IPS DF 6.9 (cell line): ENCODE measurements around the gene TNN.

ENCODE experiments used
- DNase-seq: peaks from one replicate; pipeline ENCODE4 v3.0.0-alpha.2; 2013; ENCODE audit warnings: low read depth, low spot score
- H3K27ac ChIP-seq: one replicate; pipeline ENCODE4 v1.5.1; 2013; ENCODE audit warnings: low read length, control low read depth
- H3K27me3 ChIP-seq: 2 replicates; pipeline ENCODE4 v1.6.1; 2013; ENCODE audit warnings: mild to moderate bottlenecking, low read length; ENCODE audit not compliant: control insufficient read depth, insufficient read depth
- H3K36me3 ChIP-seq: 2 replicates; pipeline ENCODE4 v1.6.1; 2013; ENCODE audit warnings: low read length; ENCODE audit not compliant: control insufficient read depth, insufficient read depth
- H3K4me1 ChIP-seq: 2 replicates; pipeline ENCODE4 v1.6.1; 2013; ENCODE audit warnings: low read length; ENCODE audit not compliant: control insufficient read depth, insufficient read depth
- H3K4me3 ChIP-seq: 2 replicates; pipeline ENCODE4 v1.5.1; 2013; ENCODE audit warnings: mild to moderate bottlenecking, low read length
- H3K9me3 ChIP-seq: 2 replicates; pipeline ENCODE4 v1.6.1; 2013; ENCODE audit warnings: low read length, inconsistent platforms; ENCODE audit not compliant: control insufficient read depth, insufficient read depth
- WGBS: extraction: QIAGEN DNeasy Blood & Tissue Kit; methylation state at CpG from one replicate; pipeline ENCODE4 v1.1.7; 2013; ENCODE audit warnings: mixed read lengths, missing lambda C conversion rate; ENCODE audit not compliant: insufficient read length, insufficient coverage; 5-methylcytosine and 5-hydroxymethylcytosine counted together

The TNN gene

DNA sequence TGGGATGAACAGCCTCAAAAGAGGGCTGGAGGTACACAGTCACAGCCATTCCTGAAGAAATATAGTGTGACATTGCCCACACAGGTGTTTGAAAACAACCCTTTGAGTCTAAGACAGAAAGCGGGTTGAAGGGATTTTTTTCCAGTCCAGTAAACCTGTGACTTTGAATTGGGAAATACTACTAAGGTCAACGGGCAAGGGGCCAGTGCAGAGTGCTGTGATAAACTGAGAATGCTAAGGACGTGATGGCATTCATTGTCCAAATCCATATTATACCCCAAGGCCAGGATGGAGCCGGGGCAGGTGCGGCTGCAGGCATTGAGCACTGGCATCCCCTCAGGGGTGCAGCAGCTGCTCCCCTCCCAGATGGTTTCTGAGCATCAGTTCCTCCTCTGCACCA lies 88.3 kb downstream of the TNN start:
- Histone ChIP-seq H3K27ac (no peak overlapping the region), H3K4me1 (peaks cover 2% of the 10 kb centered on the region; the same call in 1 of the 2 replicates), H3K9me3 (no peaks in the 10 kb centered on the region), H3K36me3 (no peaks in the 10 kb centered on the region), H3K27me3 (no peaks in the 10 kb centered on the region; the same call in 1 of the 2 replicates), H3K4me3 (no peak overlapping the region)
- no peak for DNase-seq
- no CpG with 5 or more reads among the region's 5 CpGs for WGBS

- no peak for DNase-seq
- Histone ChIP-seq H3K27ac (no peak overlapping the region), H3K36me3 (no peaks in the 10 kb centered on the region), H3K9me3 (no peaks in the 10 kb centered on the region), H3K4me1 (peaks cover under 1% of the 10 kb centered on the region; the same call in 1 of the 2 replicates), H3K4me3 (no peak overlapping the region), H3K27me3 (no peaks in the 10 kb centered on the region)
- no CpG with 5 or more reads among the region's 2 CpGs for WGBS
Observed at GRCh38 chr1:175157200-175157599, 89.6 kb downstream of the TNN start.

DNA sequence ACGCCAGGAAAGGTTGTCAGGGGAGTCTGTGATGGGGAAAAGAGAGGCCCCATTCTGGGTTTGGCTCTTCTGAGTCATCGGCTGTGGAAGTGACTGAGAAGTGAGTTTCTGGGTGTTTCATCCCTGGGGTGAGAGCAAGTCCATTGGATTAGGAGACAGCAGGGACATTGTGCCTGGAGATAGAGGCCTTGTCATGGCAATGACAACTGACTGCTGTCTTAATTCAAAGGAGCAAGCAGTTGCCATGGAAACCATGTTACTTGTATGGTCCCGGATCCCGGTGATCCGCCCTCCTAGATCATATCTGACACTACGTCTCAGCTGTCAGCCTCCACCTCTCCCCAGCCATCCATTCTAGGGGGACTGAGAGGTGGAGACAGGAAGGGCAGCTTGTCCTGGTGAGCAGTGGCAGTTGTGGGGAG lies 90.5 kb downstream of the TNN start:
- Histone ChIP-seq H3K36me3 (no peaks in the 10 kb centered on the region), H3K27me3 (no peaks in the 10 kb centered on the region), H3K27ac (no peak overlapping the region), H3K4me1 (no peaks in the 10 kb centered on the region), H3K9me3 (no peaks in the 10 kb centered on the region), H3K4me3 (no peak overlapping the region)
- no CpG with 5 or more reads among the region's 6 CpGs for WGBS
- no peak for DNase-seq

- Histone ChIP-seq H3K27me3 (no peaks in the 10 kb centered on the region), H3K27ac (no peak overlapping the region), H3K9me3 (no peaks in the 10 kb centered on the region), H3K4me3 (no peak overlapping the region), H3K4me1 (no peaks in the 10 kb centered on the region), H3K36me3 (no peaks in the 10 kb centered on the region)
- WGBS = no CpG with 5 or more reads among the region's 4 CpGs
- DNase-seq = no peak
Observed at GRCh38 chr1:175162955-175163354, 95.3 kb downstream of the TNN start.

DNA sequence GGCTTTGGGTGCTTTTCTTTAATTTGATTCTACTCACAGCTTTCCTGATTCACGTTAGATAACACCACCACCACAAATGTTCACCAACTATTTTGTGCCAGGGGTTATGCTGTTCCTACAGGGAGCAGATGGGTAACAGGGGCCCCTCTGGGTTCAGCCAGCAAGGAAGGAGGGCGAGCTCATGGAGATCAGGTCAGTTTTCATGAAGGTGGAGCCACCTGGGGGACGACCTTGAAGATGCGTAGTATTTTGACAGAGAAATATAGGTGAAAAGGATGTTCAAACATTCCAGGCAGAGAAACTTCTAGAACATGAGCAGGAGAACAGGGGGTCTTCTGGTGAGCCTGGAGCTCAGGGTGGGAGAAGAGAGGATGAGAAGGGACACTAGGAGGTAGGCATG lies 96.1 kb downstream of the TNN start:
- DNase-seq = no peak
- H3K4me1 ChIP-seq = no peaks in the 10 kb centered on the region
- H3K4me3 ChIP-seq = no peak overlapping the region
- H3K9me3 ChIP-seq = no peaks in the 10 kb centered on the region
- H3K36me3 ChIP-seq = no peaks in the 10 kb centered on the region
- no peak overlapping the region for H3K27ac ChIP-seq
- WGBS = no CpG with 5 or more reads among the region's 4 CpGs
- no peaks in the 10 kb centered on the region for H3K27me3 ChIP-seq

- Histone ChIP-seq H3K27me3 (no peaks in the 10 kb centered on the region), H3K36me3 (no peaks in the 10 kb centered on the region), H3K4me3 (no peak overlapping the region), H3K4me1 (no peaks in the 10 kb centered on the region), H3K9me3 (no peaks in the 10 kb centered on the region), H3K27ac (no peak overlapping the region)
- no CpG with 5 or more reads among the region's 2 CpGs for WGBS
- no peak for DNase-seq
Observed at GRCh38 chr1:175164751-175165150, 97.1 kb downstream of the TNN start.

- H3K36me3 ChIP-seq = no peaks in the 10 kb centered on the region
- no peaks in the 10 kb centered on the region for H3K4me1 ChIP-seq
- H3K4me3 ChIP-seq = no peak overlapping the region
- H3K27me3 ChIP-seq = no peaks in the 10 kb centered on the region
- no peak overlapping the region for H3K27ac ChIP-seq
- H3K9me3 ChIP-seq = no peaks in the 10 kb centered on the region
- WGBS = no CpG with 5 or more reads among the region's 5 CpGs
- no peak for DNase-seq
Observed at GRCh38 chr1:175166746-175167145, 99.1 kb downstream of the TNN start.

DNA sequence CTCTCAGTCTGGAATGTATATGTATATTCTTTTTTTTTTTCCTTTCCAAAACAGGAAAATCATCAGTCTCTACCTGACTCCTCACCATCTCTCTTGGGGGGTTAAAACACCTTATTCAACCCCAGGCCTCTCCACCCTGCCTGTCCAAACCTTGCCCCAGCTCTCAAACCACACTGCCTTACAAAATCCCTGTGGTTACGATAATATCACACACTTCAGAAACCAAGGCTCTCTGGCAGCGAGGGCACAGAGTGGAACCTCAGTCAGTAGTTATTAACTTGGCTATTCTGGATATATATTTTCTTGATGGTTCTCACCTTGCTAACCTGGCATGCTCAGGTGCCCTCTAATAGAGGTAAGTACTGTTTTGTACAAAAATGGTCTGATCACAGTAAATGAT lies 100.2 kb downstream of the TNN start:
- no peaks in the 10 kb centered on the region for H3K36me3 ChIP-seq
- no peak for DNase-seq
- WGBS = no CpG with 5 or more reads among the region's 2 CpGs

GRCh38 chr1:175168782-175169181 lies 101.1 kb downstream of the TNN start:
- no peak for DNase-seq
- H3K27ac ChIP-seq = no peak overlapping the region
- no peaks in the 10 kb centered on the region for H3K27me3 ChIP-seq
- H3K36me3 ChIP-seq = no peaks in the 10 kb centered on the region
- H3K4me3 ChIP-seq = no peak overlapping the region
- no peaks in the 10 kb centered on the region for H3K4me1 ChIP-seq
- H3K9me3 ChIP-seq = no peaks in the 10 kb centered on the region
- no CpG with 5 or more reads among the region's 4 CpGs for WGBS

More for the DNA sequence above, 100.2 kb downstream of the TNN start:
- Histone ChIP-seq H3K4me1 (no peaks in the 10 kb centered on the region), H3K27ac (no peak overlapping the region), H3K4me3 (no peak overlapping the region), H3K27me3 (no peaks in the 10 kb centered on the region), H3K9me3 (no peaks in the 10 kb centered on the region)

DNA sequence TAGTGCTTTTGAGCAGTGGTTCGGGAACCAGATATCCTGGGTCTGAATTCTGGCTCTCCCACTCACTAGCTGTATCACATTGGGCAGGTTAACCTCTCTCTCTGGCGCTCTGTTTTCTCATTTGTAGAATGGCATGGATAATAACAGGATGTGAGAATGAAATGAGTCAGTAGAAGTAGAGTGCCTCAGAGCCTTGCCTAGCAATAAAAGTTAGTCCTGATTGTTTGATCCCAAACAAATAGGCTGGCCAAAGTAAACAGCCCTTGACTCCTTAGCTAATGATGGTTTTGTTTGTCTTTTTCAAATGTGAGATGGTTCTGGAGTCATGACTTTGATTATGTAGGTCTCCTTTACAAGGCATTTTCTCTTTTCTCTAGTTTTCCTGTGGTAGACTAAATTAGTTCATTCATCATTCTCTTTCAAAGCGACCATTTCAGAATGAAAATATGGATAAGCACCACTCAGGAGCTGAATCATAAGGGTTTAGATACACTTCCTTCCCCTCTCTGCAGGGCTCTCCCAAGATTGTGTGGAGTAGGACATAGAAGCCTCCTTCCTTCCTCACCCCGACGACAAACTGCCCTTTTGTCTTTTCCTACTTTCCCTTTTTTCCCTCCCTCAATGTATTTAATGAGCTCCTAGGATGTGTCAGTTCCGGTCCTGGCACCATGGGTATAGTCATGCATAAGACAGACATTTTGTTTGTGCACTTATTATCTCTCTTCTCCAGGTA lies 101.8 kb downstream of the TNN start:
- no peak for DNase-seq
- Histone ChIP-seq H3K4me3 (no peak overlapping the region), H3K36me3 (no peaks in the 10 kb centered on the region), H3K27me3 (no peaks in the 10 kb centered on the region), H3K4me1 (no peaks in the 10 kb centered on the region), H3K27ac (no peak overlapping the region), H3K9me3 (no peaks in the 10 kb centered on the region)
- WGBS = no CpG with 5 or more reads among the region's 6 CpGs
